Osteocyte (in vitro differentiated cells): ENCODE data around the gene CCBE1. TPM values are rescaled to one million over a fixed set of nuclear protein-coding genes. Genes with fewer than 3 reads are reported as not detected.
"Not testable (repeated sequence)": the region's sequence is repeated elsewhere in the genome, so short reads cannot be mapped to it uniquely, and the experiment has no call there.

Experiments used
- DNase-seq: peaks from one replicate; pipeline ENCODE4 v3.0.0; 2021; ENCODE audit warnings: mixed read lengths; ENCODE audit not compliant: unreplicated experiment; ENCODE audit errors: extremely low spot score
- H3K27ac Mint-ChIP-seq: one replicate; pipeline ENCODE4 v1.8.0; 2021; ENCODE audit warnings: mild to moderate bottlenecking, mixed read lengths; ENCODE audit not compliant: unreplicated experiment
- H3K27me3 Mint-ChIP-seq: one replicate; pipeline ENCODE4 v1.8.0; 2021; ENCODE audit warnings: mixed read lengths; ENCODE audit not compliant: unreplicated experiment
- H3K36me3 Mint-ChIP-seq: one replicate; pipeline ENCODE4 v1.8.0; 2021; ENCODE audit warnings: mixed read lengths; ENCODE audit not compliant: unreplicated experiment
- H3K4me1 Mint-ChIP-seq: one replicate; pipeline ENCODE4 v1.8.0; 2021; ENCODE audit warnings: mixed read lengths; ENCODE audit not compliant: unreplicated experiment
- H3K4me3 Mint-ChIP-seq: one replicate; pipeline ENCODE4 v1.8.0; 2021; ENCODE audit warnings: mild to moderate bottlenecking, moderate library complexity, mixed read lengths; ENCODE audit not compliant: unreplicated experiment
- H3K9me3 Mint-ChIP-seq: one replicate; pipeline ENCODE4 v1.8.0; 2021; ENCODE audit warnings: mixed read lengths; ENCODE audit not compliant: unreplicated experiment
- total RNA-seq: library from RNA; stranded (reverse); gene quantifications from 2 replicates; pipeline ENCODE4 v1.2.1, GENCODE V29; 2021
- TF ChIP-seq, protein P1 (sequence below): fragments of 200-600 bp; sonication (generic); IDR thresholded peaks from 2 replicates; pipeline ENCODE4 v1.5.0; 2021; ENCODE audit warnings: antibody characterized with exemption, mild to moderate bottlenecking, moderate library complexity

The CCBE1 gene
- total RNA-seq, 1 donor from 2014 or later: 22.8 TPM

GRCh38 chr18:59518705-59519104, 178.5 kb downstream of the CCBE1 start:
- DNase-seq: no peak
- H3K27ac Mint-ChIP-seq: peak overlapping the region; percentile 73
- H3K9me3 Mint-ChIP-seq: no peaks in the 10 kb centered on the region
- peaks cover 61% of the 10 kb centered on the region for H3K4me1 Mint-ChIP-seq
- TF ChIP-seq, protein P1, sequence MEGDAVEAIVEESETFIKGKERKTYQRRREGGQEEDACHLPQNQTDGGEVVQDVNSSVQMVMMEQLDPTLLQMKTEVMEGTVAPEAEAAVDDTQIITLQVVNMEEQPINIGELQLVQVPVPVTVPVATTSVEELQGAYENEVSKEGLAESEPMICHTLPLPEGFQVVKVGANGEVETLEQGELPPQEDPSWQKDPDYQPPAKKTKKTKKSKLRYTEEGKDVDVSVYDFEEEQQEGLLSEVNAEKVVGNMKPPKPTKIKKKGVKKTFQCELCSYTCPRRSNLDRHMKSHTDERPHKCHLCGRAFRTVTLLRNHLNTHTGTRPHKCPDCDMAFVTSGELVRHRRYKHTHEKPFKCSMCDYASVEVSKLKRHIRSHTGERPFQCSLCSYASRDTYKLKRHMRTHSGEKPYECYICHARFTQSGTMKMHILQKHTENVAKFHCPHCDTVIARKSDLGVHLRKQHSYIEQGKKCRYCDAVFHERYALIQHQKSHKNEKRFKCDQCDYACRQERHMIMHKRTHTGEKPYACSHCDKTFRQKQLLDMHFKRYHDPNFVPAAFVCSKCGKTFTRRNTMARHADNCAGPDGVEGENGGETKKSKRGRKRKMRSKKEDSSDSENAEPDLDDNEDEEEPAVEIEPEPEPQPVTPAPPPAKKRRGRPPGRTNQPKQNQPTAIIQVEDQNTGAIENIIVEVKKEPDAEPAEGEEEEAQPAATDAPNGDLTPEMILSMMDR: no peak
- peaks cover 2% of the 10 kb centered on the region for H3K36me3 Mint-ChIP-seq
- no peak overlapping the region for H3K4me3 Mint-ChIP-seq
- no peaks in the 10 kb centered on the region for H3K27me3 Mint-ChIP-seq

DNA sequence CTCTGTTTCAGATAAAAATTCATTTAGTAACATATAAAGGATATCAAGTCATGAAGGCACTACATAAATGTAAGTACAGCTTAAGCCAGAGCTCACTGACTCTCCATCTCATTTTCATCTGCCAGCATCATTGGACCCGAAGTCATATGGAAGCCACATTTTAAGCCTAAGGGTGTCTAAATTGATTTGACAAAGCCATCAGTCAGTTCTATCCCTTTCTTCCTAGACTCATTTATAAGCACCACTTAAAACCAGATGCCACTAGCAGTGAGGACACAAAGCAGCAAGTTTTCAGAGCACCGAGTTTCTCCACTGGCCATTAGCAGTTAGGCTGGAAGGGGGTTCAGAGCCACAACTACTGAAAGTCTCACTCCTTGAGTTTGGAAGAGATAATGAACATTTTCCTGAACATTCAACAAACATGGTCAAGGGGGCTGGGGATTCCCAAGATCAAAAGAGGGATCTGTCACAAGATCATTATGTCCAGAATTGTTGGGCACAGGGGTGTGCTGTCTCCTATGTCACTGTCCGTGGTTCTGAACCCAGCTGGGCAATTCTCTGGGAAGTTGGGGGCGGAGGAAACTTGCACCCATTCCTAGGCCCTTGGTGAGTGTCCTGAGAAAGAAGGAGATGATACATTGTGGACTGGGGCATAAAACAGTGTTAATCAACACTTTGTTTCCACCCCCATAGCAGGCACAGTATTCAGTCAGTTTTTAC, 179.6 kb downstream of the CCBE1 start:
- DNase-seq: no peak
- H3K9me3 Mint-ChIP-seq: no peaks in the 10 kb centered on the region
- no peaks in the 10 kb centered on the region for H3K27me3 Mint-ChIP-seq
- H3K4me3 Mint-ChIP-seq: no peak overlapping the region
- peaks cover 72% of the 10 kb centered on the region for H3K4me1 Mint-ChIP-seq
- H3K27ac Mint-ChIP-seq: no peak overlapping the region
- peaks cover 2% of the 10 kb centered on the region for H3K36me3 Mint-ChIP-seq
- TF ChIP-seq, protein P1: no peak

DNA sequence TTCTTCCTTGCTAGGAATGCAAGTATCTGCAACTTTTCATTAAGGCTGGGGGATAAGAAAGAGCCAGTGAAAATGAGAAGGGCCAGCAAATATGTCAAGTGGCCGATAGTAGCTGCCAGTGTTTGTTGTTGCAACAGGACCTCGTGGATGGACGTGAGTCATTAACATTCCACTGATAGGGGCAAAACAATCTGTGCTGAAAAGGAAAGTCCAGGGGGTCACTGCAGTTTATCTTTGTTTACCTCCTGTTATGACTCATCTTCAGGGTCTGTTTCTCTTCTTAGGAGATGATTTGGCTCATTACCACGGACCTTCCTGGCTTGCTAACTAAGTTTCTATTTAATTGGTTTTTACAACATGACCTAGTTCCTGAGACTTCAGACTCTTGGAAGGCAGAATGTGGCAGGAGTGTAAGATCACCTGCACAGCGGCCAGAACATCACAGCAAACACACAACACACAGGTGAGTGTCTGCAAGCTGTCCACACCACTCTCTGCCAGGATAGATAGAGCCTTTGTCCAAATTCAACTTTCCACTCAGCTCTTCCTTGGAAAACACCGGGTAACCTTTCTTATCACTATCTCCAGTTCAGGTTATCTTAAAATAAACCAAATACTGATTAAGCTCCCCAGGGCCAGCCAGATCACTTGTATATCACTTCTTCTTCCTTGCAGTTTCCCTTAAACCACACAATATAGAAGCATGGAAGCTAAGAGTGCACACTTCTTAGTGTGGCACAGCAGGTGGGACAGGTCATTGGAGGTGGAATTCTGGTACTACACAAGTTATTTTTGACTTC, 180.7 kb downstream of the CCBE1 start:
- Mint-ChIP-seq H3K27me3 (no peaks in the 10 kb centered on the region), H3K4me3 (no peak overlapping the region), H3K27ac (peak overlapping the region; percentile 37), H3K9me3 (no peaks in the 10 kb centered on the region), H3K36me3 (peaks cover 2% of the 10 kb centered on the region), H3K4me1 (peaks cover 81% of the 10 kb centered on the region)
- DNase-seq: no peak
- TF ChIP-seq, protein P1: no peak

DNA sequence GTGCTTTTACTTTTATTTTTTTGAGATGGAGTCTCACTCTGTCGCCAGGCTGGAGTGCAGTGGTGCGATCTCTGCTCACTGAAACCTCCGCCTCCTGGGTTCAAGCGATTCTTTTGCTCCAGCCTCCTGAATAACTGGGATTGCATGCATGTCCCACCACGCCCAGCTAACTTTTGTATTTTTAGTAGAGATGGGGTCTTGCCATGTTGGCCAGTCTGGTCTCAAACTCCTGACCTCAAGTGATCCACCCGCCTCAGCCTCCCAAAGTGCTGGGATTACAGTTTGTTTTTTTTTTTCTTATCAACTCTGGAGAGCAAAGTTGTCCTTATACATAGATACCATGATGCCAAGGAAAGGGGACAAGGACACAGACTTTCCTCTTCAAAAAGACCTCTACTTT, 181.3 kb downstream of the CCBE1 start:
- not testable (repeated sequence) for DNase-seq, H3K27ac Mint-ChIP-seq, H3K9me3 Mint-ChIP-seq, H3K4me3 Mint-ChIP-seq, H3K36me3 Mint-ChIP-seq, H3K27me3 Mint-ChIP-seq
- H3K4me1 Mint-ChIP-seq: peaks cover 81% of the 10 kb centered on the region

GRCh38 chr18:59515147-59515546, 182.1 kb downstream of the CCBE1 start:
- DNase-seq: no peak
- TF ChIP-seq, protein P1: no peak
- peak overlapping the region; percentile 78 for H3K27ac Mint-ChIP-seq
- no peaks in the 10 kb centered on the region for H3K27me3 Mint-ChIP-seq
- H3K4me1 Mint-ChIP-seq: peaks cover 82% of the 10 kb centered on the region
- H3K9me3 Mint-ChIP-seq: no peaks in the 10 kb centered on the region
- H3K4me3 Mint-ChIP-seq: no peak overlapping the region
- peaks cover 2% of the 10 kb centered on the region for H3K36me3 Mint-ChIP-seq
